Tongue (tissue), 2 donors: ENCODE measurements around the gene LARGE2. TPM values are rescaled to one million over a fixed set of nuclear protein-coding genes. Genes with fewer than 3 reads are reported as not detected.
"Not testable (repeated sequence)": the region's sequence is repeated elsewhere in the genome, so short reads cannot be mapped to it uniquely, and the experiment has no call there.

Source experiments
- DNase-seq: peaks from one replicate; pipeline ENCODE4 v3.0.0-alpha.2; 2015
- total RNA-seq: library from RNA; depleted of rRNA; stranded (reverse); fragments of >200 nt; gene quantifications from one replicate; pipeline ENCODE4 v1.2.3, GENCODE V29; 2014

Gene LARGE2
- total RNA-seq, 1 donor from 2014 or later, result 2.7 TPM

- peak; percentile 92 for DNase-seq
Measured at GRCh38 chr11:45896422-45896984, 26.0 kb upstream of the LARGE2 start.

GRCh38 chr11:45897556-45897955 lies 24.9 kb upstream of the LARGE2 start:
- no peak for DNase-seq

GRCh38 chr11:45899086-45899447 lies 23.4 kb upstream of the LARGE2 start:
- DNase-seq, result no peak

- DNase-seq, result peak; percentile 95
Measured at GRCh38 chr11:45899448-45900174, 22.8 kb upstream of the LARGE2 start.

GRCh38 chr11:45900175-45900800 lies 22.2 kb upstream of the LARGE2 start:
- DNase-seq, result not testable (repeated sequence)

- DNase-seq, result no peak
Measured at GRCh38 chr11:45900916-45901617, 21.4 kb upstream of the LARGE2 start.

- DNase-seq, result no peak
Measured at GRCh38 chr11:45901626-45902025, 20.8 kb upstream of the LARGE2 start.

GRCh38 chr11:45902452-45903380 lies 19.7 kb upstream of the LARGE2 start:
- no peak for DNase-seq

GRCh38 chr11:45904309-45904915 lies 18.0 kb upstream of the LARGE2 start:
- DNase-seq, result no peak

- DNase-seq, result no peak
Measured at GRCh38 chr11:45905095-45905494, 17.4 kb upstream of the LARGE2 start.

GRCh38 chr11:45905576-45905975 lies 16.9 kb upstream of the LARGE2 start:
- DNase-seq, result not testable (repeated sequence)

- no peak for DNase-seq
Measured at GRCh38 chr11:45906096-45906682, 16.3 kb upstream of the LARGE2 start.

GRCh38 chr11:45906965-45907611 lies 15.4 kb upstream of the LARGE2 start, which contains the start of gene FREY1:
FREY1 (minus strand) TSS chr11:45907271; CDS start chr11:45907245, 26 bp downstream.
- DNase-seq, result no peak

GRCh38 chr11:45907911-45908370 lies 14.5 kb upstream of the LARGE2 start:
- peak; percentile 76 for DNase-seq

GRCh38 chr11:45909594-45910475 lies 12.6 kb upstream of the LARGE2 start:
- DNase-seq, result no peak

- DNase-seq, result no peak
Measured at GRCh38 chr11:45910623-45911022, 11.8 kb upstream of the LARGE2 start.

GRCh38 chr11:45913514-45913913 lies 8.9 kb upstream of the LARGE2 start:
- no peak for DNase-seq

GRCh38 chr11:45913942-45914635 lies 8.4 kb upstream of the LARGE2 start:
- DNase-seq, result no peak

- no peak for DNase-seq
Measured at GRCh38 chr11:45915446-45915845, 7.0 kb upstream of the LARGE2 start.
